AG09309 (cell line): Measurements from ENCODE around the gene GNAQ.

Source experiments
- DNase-seq: peaks from one replicate; pipeline ENCODE4 v3.0.0-alpha.2; 2010; ENCODE audit warnings: low read depth
- H3K4me3 ChIP-seq: 2 replicates; pipeline ENCODE4 v1.5.1; 2011; ENCODE audit warnings: mild to moderate bottlenecking, low read depth, low read length, moderate library complexity; ENCODE audit not compliant: control insufficient read depth
- TF ChIP-seq, protein P1 (sequence below): IDR thresholded peaks from 2 replicates; pipeline ENCODE4 v1.5.1; 2011; ENCODE audit warnings: mild to moderate bottlenecking, low read depth, low read length, inconsistent platforms; ENCODE audit not compliant: insufficient read depth, control insufficient read depth; ENCODE audit errors: missing control alignments

Gene GNAQ

DNA sequence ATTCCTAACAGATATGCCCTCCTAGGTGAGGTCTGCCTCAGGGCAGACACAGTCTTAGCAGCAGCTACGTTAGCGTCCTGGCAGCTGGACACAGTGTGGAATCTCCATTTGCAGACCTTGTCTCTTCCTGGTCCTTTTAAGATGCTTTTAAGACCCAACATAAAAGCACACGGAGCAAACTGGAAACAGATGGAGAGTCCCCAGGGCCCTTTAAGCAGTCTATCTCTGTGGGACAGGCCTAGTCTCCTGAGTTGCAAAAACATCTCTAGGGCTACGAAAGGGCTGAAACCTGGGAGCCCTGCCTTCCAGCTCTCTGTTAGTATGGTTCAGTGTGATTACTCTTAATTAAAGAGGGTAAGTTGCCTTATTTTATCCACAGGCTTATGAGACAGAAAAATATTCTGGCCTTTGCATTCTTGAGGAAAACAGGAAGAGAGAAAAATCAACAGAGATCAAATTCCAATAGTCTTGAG lies 317.5 kb downstream of the GNAQ start:
- no peak overlapping the region for H3K4me3 ChIP-seq
- no peak for DNase-seq
- TF ChIP-seq, protein P1, sequence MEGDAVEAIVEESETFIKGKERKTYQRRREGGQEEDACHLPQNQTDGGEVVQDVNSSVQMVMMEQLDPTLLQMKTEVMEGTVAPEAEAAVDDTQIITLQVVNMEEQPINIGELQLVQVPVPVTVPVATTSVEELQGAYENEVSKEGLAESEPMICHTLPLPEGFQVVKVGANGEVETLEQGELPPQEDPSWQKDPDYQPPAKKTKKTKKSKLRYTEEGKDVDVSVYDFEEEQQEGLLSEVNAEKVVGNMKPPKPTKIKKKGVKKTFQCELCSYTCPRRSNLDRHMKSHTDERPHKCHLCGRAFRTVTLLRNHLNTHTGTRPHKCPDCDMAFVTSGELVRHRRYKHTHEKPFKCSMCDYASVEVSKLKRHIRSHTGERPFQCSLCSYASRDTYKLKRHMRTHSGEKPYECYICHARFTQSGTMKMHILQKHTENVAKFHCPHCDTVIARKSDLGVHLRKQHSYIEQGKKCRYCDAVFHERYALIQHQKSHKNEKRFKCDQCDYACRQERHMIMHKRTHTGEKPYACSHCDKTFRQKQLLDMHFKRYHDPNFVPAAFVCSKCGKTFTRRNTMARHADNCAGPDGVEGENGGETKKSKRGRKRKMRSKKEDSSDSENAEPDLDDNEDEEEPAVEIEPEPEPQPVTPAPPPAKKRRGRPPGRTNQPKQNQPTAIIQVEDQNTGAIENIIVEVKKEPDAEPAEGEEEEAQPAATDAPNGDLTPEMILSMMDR, result no peak

DNA sequence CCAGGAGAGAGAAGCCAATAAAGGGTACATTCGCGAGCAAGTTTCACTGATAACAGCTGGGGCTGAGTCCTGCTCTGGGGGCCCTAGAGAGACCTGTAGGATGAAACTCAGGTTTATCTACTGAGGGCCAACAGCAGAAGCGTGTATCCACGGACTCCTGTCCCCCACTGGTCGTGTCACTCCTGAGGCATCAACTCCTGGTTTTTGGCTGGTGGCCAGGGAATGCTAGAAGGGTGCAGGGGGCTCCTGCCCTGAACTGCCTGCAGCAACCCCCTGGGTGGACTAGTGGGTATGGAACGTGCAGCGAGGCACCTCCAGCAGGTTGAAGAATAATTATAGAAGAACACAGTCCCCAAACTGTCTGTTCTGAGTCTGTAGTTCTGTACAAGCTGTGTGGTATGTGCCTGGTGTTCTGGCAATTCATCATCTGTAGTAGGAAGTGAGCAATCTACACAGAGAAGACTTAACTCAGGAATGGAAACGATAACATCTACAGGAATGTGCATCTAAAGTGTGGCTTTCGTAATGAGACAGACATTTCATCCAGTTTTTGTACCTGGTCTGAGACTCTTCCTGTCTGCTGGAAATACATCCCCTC lies 319.0 kb downstream of the GNAQ start:
- DNase-seq, result peak; percentile 35
- no peak overlapping the region for H3K4me3 ChIP-seq
- TF ChIP-seq, protein P1, result no peak

DNA sequence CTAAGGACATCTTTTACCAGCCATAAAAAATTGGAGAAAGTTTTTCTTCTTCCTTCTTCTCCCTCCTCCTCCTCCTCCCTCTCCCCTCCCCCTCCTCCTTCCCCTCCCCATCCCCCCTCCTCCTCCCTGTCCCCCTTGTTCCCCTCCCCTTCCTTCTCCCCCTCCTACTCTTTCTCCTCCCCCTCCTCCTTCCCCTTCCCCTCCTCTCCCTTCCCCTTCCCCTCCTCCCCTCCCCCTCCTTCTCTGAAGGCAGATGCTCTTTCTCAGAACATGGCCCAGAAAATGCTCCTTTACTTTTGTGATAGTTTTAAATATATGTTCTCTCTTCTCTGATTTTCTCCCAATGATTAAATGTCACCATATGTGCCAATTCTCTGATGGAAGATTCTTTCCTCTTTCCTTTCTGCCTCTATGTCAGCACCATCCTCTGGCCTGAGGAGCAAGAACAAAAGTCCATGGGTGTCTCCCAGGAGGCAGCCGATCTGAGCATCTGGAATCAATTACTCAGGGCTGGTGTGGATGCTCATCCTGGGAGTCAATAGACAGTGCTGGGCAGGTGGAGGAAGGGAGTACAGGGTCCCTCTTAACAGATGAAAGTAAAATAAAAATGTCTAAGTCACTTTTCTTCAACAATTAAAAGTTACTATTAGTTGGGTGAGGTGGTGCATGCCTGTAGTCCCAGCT lies 320.5 kb downstream of the GNAQ start:
- DNase-seq, result no peak
- TF ChIP-seq, protein P1, result no peak
- H3K4me3 ChIP-seq, result no peak overlapping the region

DNA sequence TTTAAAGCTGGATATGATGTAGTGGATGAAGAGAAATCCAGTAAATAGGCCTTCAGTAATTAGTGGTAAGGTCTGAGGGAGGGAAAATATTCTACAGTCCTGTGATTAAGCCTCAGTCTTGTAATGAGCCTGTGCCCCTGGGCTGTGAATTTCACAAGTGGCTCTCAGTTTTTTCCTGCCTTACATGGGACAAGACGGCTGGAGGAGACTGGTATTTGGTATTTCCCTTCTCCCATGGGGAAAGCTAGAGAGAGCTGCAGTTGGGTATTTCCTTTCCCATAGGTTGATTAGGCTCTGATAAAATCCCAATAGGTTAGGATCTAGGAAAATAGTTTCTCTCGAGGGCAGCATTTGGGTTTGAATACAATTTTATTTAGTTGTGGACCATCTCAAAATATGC lies 321.3 kb downstream of the GNAQ start:
- TF ChIP-seq, protein P1, result no peak
- H3K4me3 ChIP-seq, result no peak overlapping the region
- DNase-seq, result no peak

DNA sequence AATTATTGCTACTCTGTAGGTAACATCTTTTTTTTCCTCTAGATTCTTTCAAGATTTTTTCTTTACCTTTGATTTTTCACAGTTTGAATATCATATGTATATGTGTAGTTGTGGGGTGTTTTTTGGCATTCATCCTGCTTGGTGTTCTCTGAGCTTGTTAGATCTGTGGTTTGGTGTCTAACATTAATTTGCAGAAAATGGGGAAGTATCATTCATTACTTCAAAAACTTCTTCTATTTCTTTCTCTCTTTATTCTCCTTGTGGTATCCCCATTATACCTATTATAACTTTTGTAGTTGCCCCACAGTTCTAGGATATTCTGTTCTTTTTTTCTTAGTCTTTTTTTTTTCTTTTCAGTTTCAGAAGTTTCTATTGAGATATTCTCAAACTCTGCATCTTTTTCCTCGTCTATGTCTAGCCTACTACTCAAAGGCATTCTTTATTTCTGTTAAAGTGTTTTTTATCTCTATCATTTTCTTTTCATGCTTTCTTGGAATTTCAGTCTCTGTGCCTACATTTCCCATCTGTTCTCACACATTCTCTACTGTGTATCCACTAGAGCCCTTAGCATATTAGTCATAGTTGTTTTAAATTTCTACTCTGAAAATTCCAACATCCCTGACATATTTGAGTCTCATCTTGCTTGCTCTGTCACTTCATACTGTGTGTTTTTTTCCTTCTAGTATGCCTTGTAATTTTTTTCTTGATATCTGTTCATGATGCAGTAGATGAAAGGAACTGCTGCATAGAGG lies 323.4 kb downstream of the GNAQ start:
- no peak overlapping the region for H3K4me3 ChIP-seq
- TF ChIP-seq, protein P1, result no peak
- no peak for DNase-seq

DNA sequence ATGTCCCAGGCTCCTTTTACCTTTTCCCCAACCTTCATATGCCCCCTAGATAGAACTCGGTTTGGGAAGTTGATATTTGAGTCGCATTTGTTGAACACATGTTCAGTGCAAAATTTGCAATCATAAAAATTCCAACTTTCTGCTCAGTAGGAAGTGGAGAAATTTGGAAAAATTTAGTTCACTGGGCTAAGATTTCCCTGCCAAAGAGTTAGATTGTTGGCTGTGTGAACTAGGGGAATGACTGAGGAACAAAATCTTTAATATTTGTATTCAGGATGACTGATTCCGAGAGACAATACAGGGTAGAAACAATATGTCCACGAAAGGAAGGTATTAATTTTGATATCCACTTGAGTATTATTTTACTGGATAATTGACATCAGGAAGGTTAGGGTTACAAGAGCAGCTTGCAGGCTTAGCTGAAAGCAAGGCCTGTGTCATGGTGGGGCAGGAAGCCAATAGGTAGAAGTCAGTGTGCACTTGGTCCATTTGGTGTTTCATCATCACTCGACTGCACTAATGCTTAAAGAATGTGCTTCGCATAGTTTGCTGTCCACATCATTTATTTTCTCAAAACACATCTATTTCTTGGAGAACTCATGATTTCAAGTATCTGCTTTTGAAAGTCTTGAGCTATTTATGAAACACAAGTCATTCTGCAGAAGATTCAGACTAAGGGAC lies 324.1 kb downstream of the GNAQ start:
- no peak overlapping the region for H3K4me3 ChIP-seq
- DNase-seq, result peak; percentile 95
- TF ChIP-seq, protein P1, result no peak
